ENCODE data around the gene FN3KRP.

FN3KRP gene

DNA sequence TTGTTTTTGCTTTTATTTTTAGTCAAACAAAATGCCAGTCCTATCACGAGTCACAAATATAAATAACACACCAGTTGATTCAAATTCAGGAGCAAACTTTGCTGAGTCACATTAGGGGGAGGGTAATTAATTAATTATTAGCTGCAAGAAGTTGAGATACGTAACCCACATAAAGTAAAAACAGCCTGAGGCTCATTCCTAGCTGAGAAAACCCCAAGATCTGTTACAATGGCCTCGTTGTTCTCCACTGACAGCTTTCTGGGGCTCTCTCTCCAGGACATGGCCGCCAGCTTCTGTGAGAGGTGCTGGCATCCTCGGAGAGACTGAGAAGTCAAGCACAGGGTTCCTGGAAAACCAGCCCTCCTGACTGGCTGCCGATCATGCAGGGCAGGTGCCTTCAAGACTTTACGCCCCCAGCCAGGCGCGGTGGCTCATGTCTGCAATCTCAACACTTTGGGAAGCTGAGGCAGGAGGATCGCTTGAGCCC is 29.1 kb upstream of the FN3KRP start:
- no peak for DNase-seq (ENCODE audit: low spot score)

DNA sequence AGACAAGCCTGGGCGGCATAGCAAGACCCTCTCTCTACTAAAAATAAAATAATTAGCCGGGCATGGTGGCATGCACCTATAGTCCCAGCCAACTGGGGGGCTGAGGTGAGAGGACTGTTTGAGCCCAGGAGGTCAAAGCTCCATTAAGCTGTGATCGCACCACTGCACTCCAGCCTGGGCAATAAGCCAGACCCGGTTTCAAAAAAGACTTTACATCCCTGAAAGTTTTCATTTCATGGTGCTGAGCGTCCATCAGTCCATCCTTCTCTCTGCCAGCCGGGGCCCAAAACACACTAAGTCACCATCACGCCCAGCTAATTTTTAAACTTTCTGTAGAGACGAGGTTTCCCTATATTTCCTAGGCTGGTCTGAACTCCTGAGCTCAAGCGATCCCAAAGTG is 28.6 kb upstream of the FN3KRP start:
- DNase-seq (ENCODE audit: low spot score) = no peak

DNA sequence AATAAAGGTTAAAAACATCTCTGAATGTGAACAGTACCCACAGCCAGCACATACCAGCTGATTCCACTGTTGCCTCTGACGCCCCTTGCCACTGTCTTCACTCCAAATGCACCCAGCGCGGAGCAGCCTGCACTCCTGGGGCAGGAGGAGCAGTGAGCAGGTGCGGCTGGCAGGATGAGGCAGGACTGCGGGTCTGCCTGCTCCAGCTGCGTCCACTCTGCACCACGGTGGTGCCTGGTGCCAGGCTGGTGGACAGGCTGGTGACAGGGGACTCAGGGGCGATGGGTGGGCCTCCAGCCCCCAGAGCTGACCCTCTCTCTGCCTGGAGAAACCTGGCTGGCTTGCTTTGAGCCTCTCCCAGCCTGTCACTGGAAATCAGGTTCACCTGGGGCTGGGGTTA is 27.4 kb upstream of the FN3KRP start:
- DNase-seq (ENCODE audit: low spot score) = no peak

DNA sequence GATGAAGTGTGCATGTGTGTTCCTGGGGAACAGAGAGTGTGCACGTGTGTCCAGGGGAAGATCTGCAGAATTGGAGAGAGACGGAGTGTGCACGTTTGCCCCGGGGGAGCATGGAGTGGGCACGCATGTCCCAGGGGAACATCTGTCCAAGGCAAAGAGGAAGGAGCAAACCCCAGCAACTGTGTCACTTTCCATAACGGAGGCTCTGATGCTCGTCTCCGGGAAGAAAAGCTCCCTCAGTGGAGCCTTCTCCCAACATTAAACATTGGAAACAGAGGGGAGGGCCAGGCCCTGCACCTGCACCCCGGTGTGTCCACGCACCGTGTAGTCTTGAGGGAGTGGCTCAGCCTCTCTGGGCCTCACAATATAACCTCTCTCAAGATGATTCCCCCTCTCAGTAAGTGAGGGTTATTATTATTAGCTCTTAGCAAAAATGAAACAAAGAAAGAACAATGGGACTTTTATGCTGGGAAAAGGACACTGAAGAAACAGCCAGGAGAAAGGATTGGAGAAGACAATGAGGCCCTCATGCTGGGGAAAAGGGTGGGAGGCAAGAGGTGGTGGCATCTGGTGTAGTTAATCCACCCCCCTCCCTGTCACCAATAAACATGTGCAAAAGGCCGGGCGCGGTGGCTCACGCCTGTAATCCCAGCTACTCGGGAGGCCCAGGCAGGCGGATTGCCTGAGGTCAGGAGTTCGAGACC is 25.6 kb upstream of the FN3KRP start:
- DNase-seq (ENCODE audit: low spot score) = no peak

DNA sequence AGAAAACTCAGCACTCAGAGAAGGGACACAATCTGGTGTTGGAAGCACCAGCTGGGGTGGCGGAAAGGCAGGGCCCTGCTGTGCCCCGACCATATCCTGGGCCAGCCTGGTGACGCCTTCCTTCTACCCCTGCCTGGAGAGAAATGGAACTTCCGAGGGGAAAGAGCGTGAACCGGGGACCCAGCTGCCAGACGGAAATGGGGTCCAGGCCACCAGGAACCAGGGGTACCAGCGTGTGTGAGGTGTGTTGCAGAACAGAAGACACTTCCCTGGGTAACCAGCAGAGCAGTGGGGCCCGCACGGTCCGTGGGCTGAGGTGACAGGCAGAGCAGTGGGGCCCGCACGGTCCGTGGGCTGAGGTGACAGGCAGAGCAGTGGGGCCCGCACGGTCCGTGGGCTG is 24.8 kb upstream of the FN3KRP start:
- no peak for DNase-seq (ENCODE audit: low spot score)

DNA sequence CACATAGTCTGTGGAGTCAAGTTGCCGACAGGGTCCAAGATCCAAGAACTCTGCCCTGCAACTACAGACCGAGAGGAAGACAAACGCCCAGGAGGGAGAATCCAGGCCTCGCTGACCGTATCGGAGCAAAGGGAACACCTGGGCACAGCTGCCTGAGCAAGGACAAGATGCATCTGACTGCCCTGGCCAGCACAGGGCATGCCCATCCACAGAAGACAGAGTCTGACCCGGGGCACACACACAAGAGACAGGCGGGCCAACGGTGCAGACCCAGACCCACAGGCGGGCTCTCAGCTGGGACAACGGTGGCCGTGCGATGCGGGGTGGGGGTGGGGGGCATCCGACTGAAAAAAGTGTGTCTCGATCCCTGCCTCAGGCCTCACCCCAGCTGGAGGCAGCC is 24.2 kb upstream of the FN3KRP start:
- no peak for DNase-seq (ENCODE audit: low spot score)

DNA sequence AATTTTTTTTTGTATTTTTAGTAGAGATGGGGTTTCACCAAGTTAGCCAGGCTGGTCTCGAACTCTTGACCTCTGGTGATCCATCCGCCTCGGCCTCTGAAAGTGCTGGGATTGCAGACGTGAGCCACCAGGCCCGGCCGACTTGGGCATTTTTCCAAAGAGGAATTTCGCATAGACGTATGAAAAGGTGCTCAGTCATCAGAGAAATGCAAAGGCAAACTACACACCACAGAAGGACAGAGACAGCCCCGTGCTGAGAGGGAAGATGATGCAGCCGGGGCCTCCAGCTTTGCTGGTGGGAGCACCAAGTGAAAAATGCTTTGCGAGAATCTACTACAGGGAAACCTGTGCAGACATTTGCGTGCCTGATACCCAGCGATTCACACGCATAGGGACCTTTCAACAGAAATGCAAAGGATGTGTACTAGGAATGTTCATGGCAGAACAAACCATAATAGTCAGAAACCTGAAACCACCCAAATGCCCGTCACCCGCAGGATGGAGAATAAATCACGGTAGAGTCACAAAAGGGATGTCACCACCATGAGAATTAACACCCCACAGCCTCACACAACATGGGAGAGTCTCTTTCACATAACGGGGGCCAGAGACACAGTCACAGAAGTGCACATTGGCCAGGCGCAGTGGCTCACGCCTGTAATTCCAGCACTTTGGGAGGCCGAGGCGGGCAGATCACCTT is 23.2 kb upstream of the FN3KRP start:
- no peak for DNase-seq (ENCODE audit: low spot score)

DNA sequence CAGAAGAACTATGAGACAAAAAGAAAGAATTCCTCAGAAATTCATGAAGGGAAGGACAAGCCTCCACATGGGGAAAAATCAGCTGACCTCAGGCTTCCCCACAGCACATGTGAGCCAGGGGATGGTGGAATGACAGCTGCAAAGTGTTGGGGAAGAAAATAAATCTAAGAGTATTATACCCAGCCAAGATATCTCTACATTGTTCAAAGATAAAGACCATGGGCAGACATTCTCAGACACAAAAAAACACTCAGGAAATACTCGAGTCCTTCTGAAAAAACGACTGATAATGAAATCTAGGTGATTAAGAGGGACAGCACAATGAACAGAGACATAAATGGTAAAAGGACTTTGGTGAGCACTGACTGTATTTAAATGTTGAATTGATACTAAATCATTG is 21.9 kb upstream of the FN3KRP start:
- no peak for DNase-seq (ENCODE audit: low spot score)

DNA sequence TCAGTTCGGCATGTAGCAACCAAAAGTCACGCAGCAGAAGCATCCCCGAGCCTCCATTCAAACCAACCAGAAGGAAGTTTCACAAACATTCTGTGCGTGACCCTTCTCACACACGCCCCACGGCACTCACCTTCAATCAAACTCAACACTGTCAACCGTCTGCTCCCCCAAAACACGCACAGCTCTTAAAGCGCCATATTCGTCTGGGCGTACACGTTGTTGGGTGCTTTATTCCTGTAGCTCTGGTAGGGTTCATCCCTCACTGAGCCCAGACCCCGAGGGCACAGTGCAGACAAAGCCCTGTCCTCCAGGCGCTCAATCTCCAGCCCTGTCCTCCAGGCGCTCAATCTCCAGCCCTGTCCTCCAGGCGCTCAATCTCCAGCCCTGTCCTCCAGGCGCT is 20.2 kb upstream of the FN3KRP start:
- no peak for DNase-seq (ENCODE audit: low spot score)

DNA sequence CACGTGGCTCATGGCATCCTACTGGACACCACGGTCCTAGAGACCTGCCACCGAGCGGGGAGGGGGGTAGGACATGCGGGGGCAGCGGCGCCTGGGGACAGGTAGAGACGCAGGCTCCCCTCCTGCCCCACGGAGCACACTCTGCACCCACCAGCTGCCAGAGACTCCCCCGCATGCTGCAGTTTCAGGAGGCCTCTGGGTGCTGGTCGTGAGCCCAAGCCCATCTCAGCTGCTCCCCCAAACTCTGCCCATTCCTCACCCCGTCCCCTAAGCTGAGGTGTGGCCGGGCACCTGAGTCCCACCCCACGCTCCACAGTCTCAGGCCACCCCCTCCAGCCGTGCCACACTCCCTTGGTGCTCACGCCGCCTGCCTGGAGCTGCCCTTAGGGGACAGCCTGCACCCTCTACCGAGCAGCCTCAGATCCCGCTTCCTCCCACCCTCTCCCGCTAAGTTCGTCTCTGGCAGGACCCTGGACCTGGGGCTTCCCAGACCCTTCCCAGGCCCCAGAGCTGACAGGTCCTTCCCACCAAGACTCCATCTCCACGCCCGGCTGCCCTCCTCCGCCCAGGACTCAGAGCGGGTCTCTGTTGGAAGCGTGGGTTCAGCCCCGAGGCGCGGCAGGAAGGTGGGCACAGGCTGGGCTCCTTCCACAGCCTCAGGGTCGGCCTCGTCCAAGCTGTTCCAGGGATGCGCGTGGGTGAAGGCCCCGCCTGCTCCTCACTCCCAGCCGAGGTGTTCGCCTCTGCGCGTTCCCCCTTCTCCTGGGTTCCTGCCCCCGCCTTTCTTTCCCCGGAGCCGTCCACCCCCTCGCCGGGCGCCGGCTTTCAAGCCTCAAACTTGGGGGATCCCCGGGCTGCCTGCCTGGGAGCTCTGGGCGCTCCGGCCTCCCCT is 19.3 kb upstream of the FN3KRP start:
- DNase-seq (ENCODE audit: low spot score) = no peak

DNA sequence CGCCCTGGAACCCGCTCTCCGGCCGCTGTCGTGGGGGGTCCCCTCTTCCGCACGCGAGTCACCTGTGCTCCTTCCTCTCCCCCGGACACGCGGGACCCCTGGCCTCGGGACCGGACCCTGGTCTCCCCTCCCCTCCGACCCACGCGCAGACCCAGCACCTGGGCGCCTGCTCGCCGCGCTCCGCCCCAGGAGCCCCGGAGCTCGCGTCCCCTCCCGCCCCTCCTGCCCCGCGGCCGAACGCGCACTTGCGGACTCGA is 18.8 kb upstream of the FN3KRP start:
- no peak for DNase-seq (ENCODE audit: low spot score)

DNA sequence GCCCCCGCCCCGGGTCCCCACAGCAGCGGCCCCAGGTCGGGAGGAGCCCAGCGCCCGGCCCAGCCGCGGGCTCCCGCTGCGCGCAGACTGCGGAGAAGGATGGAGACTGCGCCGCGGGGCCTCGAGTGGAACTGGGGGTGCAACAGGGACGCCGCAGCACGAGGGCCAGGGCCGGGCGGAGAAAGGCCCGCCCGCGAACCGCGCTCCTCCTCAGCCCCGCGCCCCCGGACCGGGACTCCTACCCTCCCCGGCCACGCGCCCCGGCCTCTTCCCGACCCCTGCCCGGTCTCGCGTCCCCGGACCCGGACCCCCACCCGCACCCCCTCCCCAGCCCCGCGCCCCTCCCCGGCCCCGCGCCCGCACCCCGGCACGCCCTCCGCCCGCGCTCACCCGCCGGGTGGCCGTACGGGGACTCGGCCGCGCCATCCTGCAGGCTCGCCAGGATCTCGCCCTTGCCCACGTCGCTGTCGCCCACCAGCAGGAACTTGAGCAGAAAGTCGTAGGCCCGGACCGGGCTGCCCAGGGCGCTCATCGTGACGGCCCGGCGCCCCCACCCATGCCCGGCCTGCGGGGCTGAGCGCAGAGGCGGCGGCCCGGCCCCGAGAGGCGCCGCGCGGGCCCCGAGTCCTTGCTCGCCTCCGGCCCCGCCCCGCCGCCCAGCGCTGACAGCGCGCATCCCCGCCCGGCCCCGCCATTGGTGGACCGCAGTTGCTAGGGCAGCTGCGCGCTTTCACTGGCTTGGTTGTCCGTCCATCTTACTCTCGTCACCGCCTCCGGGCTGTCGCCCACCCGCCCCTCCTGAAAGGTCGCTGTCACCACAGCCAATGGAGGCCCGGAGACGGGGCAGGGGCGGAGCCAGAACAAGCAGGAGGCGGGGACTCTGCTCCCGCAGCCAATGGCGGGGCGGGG is 18.2 kb upstream of the FN3KRP start, which contains the start of gene RAB40B:
TSS of gene RAB40B (minus strand) at position 634 of the 909 bp plus-strand sequence. CDS start at position 532, 102 bp downstream.
- DNase-seq (ENCODE audit: low spot score) = peak; percentile 99

DNA sequence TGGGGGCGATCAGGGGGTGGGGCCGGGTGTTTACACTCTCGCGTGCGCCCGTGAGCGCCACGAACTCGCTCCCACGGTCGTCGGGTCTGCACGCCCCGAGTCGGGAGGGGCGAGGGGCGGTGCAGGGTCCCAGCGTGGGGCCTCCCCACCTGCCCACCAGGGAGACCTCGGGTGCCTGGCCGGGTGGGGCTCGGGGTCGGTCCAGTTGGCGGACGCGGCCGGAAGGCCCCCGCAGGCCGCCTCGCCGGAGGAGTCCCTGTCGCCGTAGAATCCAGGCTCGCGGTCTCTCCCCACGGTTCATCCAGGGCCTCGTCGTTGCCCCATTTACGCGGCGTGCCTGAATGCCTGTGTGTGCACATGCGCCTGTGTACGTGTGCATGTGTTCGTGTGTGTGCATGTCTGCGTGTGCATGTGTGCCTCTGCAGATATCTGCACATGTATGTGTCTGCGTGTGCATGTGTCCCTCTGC is 17.5 kb upstream of the FN3KRP start:
- no peak for DNase-seq (ENCODE audit: low spot score)

DNA sequence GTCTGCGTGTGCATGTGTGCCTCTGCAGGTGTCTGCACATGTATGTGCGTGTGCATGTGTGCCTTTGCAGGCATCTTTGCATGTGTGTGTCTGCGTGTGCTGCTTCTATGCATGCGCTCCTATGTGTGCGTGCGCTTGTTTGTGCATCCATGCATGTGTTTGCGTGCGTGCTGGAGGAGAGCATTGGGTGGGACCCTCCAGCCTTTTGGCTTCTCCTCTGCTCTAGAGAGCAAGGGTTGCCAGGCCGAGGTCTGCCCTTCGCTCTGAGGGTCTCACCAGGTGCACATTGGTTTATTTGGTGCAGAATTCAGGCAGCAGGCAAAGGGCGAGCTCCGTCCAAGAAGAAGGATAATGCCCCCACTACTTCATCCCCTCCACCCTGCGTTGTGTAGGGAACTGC is 17.0 kb upstream of the FN3KRP start:
- no peak for DNase-seq (ENCODE audit: low spot score)

DNA sequence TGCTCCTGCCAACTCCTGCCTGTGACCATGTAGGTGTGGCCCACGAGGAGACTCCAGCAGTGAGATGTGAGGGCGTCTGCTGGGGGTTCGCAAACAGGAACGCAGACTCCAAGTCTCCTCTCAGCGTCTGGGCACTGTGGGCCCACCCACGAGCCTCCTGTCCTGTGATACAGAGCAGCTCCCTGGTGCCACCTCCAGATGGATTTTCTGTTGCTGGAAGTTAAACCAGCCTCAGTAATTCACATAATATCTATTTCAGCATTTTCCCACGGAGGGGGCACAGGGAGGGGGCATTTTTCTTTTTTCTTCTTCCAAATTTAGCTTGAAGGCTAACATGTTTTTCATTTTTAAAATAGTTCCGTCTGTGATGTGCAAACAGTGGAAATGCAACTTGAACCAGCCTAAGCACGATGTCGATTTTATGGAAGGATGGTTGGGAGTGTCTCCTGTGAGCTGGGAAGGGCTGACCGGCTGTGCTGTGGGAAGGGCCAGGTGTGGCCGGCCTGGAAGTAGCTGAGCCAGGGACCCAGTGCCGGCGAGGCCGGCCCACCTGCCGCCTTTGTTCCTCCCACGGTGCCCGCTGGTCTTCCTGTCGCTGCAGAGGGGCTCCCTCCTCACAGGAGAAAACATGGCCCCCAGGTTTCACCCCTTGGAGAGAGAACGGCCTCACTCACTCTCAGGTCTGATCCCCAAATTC is 14.1 kb upstream of the FN3KRP start:
- DNase-seq (ENCODE audit: low spot score) = no peak

DNA sequence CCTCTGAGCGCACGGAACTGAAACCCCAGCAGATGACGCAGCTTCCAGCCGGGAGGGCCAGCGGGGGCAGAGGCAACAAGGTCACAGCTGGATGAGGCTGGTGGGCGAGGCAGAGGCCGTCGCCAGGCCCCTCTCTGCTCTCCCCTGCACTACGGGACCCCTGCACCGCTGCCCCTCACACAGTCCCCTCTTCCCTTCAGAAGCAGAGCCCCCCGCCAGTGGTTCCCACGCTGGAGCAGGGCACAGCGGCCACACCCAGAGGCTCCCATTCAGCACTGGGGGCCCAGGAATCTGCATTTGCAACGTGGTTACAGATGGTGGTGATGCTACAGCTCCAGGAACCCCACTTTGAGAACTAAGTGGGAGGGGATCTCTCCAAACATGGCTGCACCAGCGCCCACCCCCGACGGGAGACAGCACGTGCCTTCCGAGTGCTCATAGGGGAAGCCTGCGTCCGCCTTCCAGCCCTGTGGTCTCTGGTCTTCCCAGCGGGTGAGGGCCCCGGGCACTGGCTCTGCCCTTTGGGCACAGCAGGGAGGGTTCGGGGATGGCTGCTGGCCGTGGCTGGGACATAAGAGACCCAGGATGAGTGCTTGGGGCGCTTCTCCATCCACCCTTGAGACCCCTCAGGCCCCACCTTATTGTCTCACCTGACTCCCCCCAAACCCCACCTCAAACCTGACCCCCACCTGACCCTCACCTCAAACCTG is 13.3 kb upstream of the FN3KRP start:
- DNase-seq (ENCODE audit: low spot score) = no peak

DNA sequence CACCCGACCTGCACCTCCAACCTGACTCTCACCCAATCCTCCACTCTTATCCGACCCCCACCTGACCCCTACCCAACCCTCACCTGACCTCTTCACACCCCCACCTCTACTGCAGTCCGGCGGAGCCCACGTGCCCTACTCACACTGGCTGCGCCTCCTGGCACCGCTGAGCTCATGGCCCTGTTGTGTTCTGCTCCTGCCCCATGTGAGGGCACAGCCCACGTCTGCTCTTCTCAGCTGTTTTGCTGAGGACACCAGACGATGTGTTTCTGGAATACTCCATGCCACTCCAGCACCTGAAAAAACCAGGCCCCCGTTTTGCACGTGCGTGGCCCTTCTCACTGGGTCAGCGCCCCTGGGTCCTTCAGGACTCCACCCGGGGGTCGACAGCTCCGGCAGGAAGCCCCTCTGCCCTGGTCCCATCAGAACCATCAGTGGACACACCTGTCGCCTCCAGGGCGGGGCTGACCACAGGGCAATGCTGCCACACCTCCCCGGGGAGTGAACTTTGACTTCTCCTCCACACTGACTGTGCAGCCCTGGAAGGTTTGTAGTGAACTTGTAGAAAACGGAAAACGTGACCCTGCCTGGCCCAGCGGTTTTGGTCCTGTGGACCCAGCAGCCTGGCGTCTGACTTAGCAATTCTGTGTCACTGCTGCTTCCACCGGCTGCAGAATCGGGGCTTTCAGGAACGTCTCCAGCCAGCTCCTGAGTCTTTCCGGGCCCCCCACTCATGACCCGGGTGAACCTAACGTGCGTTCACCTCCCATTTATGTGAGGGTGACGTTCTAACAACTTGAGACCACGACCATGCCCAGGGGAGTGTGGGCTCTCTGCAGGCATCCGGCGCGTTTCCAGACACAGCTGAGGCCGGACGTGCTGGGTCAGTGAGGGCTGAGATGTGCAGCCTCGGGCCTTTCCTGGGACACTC is 12.3 kb upstream of the FN3KRP start:
- DNase-seq (ENCODE audit: low spot score) = peak; percentile 76

DNA sequence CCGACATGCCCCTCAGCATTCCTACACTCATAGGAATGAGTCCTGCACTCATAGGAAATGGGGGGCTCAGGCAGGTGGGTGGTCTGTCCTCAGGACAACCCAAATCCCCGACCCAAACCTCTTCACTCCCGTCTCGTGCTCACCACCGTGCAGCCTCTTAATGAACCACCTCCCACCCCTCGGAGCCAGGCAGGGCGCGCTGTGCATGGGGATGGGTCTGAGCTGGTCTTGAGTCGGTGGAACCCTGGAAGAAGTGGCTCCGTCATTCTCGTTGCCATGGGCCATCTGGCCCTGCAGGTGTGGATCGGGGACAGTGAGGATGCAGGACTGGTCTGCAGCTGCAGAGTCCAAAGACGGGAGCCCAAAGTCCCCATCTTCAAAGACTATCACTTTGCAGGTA is 11.6 kb upstream of the FN3KRP start:
- no peak for DNase-seq (ENCODE audit: low spot score)

DNA sequence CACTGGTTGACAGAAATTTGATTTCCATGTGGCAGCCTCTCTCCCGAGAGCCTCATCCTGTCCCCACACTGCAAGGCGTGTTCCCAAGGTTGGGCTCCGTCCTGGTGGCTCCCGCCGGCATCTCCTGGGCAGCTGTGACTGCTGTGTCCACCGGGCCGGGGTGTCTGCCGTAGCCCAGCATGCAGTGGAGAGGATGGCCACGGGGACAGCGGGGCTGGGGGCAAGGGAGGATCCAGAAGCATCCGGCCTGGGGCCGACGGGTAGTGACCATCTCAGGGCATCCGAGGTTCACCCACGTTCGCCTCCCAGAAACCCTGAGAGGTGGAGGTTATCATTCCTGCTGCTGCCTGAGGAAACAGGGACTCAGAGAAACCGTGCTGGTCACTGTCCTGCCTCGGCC is 10.8 kb upstream of the FN3KRP start:
- no peak for DNase-seq (ENCODE audit: low spot score)
